H1 (cell line): Measurements from ENCODE around the gene TYSND1. TPM values are rescaled to one million over a fixed set of nuclear protein-coding genes. Genes with fewer than 3 reads are reported as not detected.

Experiments used
- CTCF ChIA-PET: fragments of 300-600 bp; sonication (Branson Sonifier 250); formaldehyde crosslinking; loops from one replicate; lab custom pipeline; 2021; ENCODE audit not compliant: partially characterized antibody; lab: Charles Lee
- POLR2A ChIA-PET: fragments of 300-600 bp; sonication (Branson Sonifier 250); formaldehyde crosslinking; loops from one replicate; lab custom pipeline; 2021; ENCODE audit warnings: inconsistent platforms; ENCODE audit not compliant: partially characterized antibody; lab: Charles Lee
- DNase-seq, 2 experiments: peaks; one replicate each; pipeline versions ENCODE4 v3.0.0 to v3.0.0-alpha.2; 2010 to 2022; ENCODE audit warnings: low spot score in 2 of 2, low read depth in 1 of 2, mixed read lengths in 1 of 2
- FAIRE-seq: peaks from 2 replicates; lab custom pipeline; 2011; peaks lifted over from hg19 to GRCh38; lab: Jason Lieb, UNC
- H2AFZ ChIP-seq: 2 replicates; pipeline ENCODE4 v1.8.1; 2012; ENCODE audit warnings: low read length, inconsistent platforms
- H2AK5ac ChIP-seq: 2 replicates; pipeline ENCODE4 v1.6.1; 2013; ENCODE audit warnings: low read depth, low read length
- H2BK120ac ChIP-seq: replicated peaks from 2 replicates; pipeline ENCODE3; 2013; ENCODE audit warnings: low read depth, low read length, inconsistent platforms
- H2BK12ac ChIP-seq: 2 replicates; pipeline ENCODE4 v1.6.1; 2013; ENCODE audit warnings: low read depth, low read length
- H2BK15ac ChIP-seq: 2 replicates; pipeline ENCODE4 v1.6.1; 2013; ENCODE audit warnings: low read length
- H2BK20ac ChIP-seq: 2 replicates; pipeline ENCODE4 v1.6.1; 2013; ENCODE audit warnings: low read length
- H2BK5ac ChIP-seq: 2 replicates; pipeline ENCODE4 v1.6.1; 2013; ENCODE audit warnings: low read depth, low read length
- H3K14ac ChIP-seq: 2 replicates; pipeline ENCODE4 v1.6.1; 2013; ENCODE audit warnings: inconsistent platforms; ENCODE audit not compliant: insufficient read length
- H3K18ac ChIP-seq: 2 replicates; pipeline ENCODE4 v1.6.1; 2013; ENCODE audit warnings: low read length; ENCODE audit errors: extremely low read depth
- H3K23ac ChIP-seq: 2 replicates; pipeline ENCODE4 v1.6.1; 2013; ENCODE audit warnings: inconsistent platforms; ENCODE audit not compliant: insufficient read length
- H3K23me2 ChIP-seq: 2 replicates; pipeline ENCODE4 v1.6.1; 2013; ENCODE audit warnings: low read depth, low read length
- H3K27ac ChIP-seq: 2 replicates; pipeline ENCODE4 v1.6.1; 2011; ENCODE audit warnings: low read depth, low read length, inconsistent platforms
- H3K27me3 ChIP-seq, 4 experiments: replicated peaks in 1 of 4; 1 replicate in 1 of 4; 2 replicates in 3 of 4; pipeline versions ENCODE4 v1.6.1 to v1.8.1; 2011 to 2013; ENCODE audit warnings: low read length in 3 of 4, mild to moderate bottlenecking in 3 of 4, inconsistent platforms in 2 of 4, mixed read lengths in 2 of 4, moderate library complexity in 1 of 4; ENCODE audit not compliant: control insufficient read depth in 3 of 4, insufficient read depth in 3 of 4; ENCODE audit errors: extremely low read depth in 1 of 4
- H3K36me3 ChIP-seq, 4 experiments: 2 replicates each; pipeline versions ENCODE4 v1.6.1 to v1.8.1; 2011 to 2013; ENCODE audit warnings: mild to moderate bottlenecking in 4 of 4, low read length in 3 of 4, moderate library complexity in 2 of 4, control low read depth in 1 of 4, inconsistent platforms in 1 of 4; ENCODE audit not compliant: insufficient read depth in 4 of 4, control insufficient read depth in 2 of 4
- H3K4ac ChIP-seq: replicated peaks from 2 replicates; pipeline ENCODE3; 2013; ENCODE audit warnings: low read length, low read depth, mixed read lengths, inconsistent platforms; ENCODE audit not compliant: insufficient read length
- H3K4me1 ChIP-seq, 4 experiments: replicated peaks in 1 of 4; 1 replicate in 1 of 4; 2 replicates in 3 of 4; pipeline versions ENCODE4 v1.6.1 to v1.8.1; 2011 to 2013; ENCODE audit warnings: low read length in 3 of 4, inconsistent platforms in 2 of 4, mixed read lengths in 1 of 4; ENCODE audit not compliant: insufficient read depth in 4 of 4, control insufficient read depth in 3 of 4
- H3K4me2 ChIP-seq, 2 experiments: 2 replicates each; pipeline versions ENCODE4 v1.6.1 to v1.8.1; 2011 to 2013; ENCODE audit warnings: low read depth in 2 of 2, low read length in 2 of 2, control low read depth in 1 of 2, inconsistent platforms in 1 of 2, mild to moderate bottlenecking in 1 of 2; ENCODE audit not compliant: insufficient read depth in 1 of 2
- H3K4me3 ChIP-seq, 4 experiments: fragments of 200-600, 300-600 bp in 1 of 4; sonication (generic), shearing (Covaris generic), sonication (Bioruptor Twin) in 1 of 4; 2 replicates each; pipeline versions ENCODE4 v1.5.1 to v1.8.1; 2011 to 2016; ENCODE audit warnings: low read length in 4 of 4, low read depth in 3 of 4, control low read depth in 2 of 4, inconsistent platforms in 2 of 4, mild to moderate bottlenecking in 2 of 4, mixed read lengths in 1 of 4, moderate library complexity in 1 of 4; ENCODE audit not compliant: insufficient read depth in 2 of 4; ENCODE audit errors: extremely low read depth in 1 of 4
- H3K56ac ChIP-seq: replicated peaks from 2 replicates; pipeline ENCODE3; 2013; ENCODE audit warnings: low read depth, mild to moderate bottlenecking, mixed read lengths, low read length, inconsistent platforms; ENCODE audit not compliant: insufficient read length
- H3K79me1 ChIP-seq: 2 replicates; pipeline ENCODE4 v1.6.1; 2013; ENCODE audit warnings: low read depth, low read length, control low read depth
- H3K79me2 ChIP-seq, 2 experiments: 2 replicates each; pipeline versions ENCODE4 v1.6.1 to v1.8.1; 2012 to 2013; ENCODE audit warnings: low read length in 2 of 2, mild to moderate bottlenecking in 2 of 2, inconsistent platforms in 1 of 2; ENCODE audit not compliant: insufficient read depth in 2 of 2, control insufficient read depth in 1 of 2
- H3K9ac ChIP-seq, 4 experiments: replicated peaks in 1 of 4; 1 replicate in 1 of 4; 2 replicates in 3 of 4; pipeline versions ENCODE4 v1.6.1 to v1.8.1; 2011 to 2013; ENCODE audit warnings: low read depth in 3 of 4, low read length in 3 of 4, control low read depth in 2 of 4, mild to moderate bottlenecking in 2 of 4, moderate library complexity in 2 of 4, inconsistent platforms in 1 of 4; ENCODE audit errors: extremely low read depth in 1 of 4
- H3K9me3 ChIP-seq, 2 experiments: 2 replicates each; pipeline versions ENCODE4 v1.6.1 to v1.8.1; 2012 to 2013; ENCODE audit warnings: mild to moderate bottlenecking in 2 of 2, moderate library complexity in 2 of 2, control low read depth in 1 of 2, inconsistent platforms in 1 of 2, low read depth in 1 of 2, low read length in 1 of 2, mixed read lengths in 1 of 2; ENCODE audit not compliant: insufficient read depth in 2 of 2
- H4K20me1 ChIP-seq, 2 experiments: replicated peaks in 1 of 2; 2 replicates each; pipeline versions ENCODE3 to v1.8.1; 2011 to 2013; ENCODE audit warnings: inconsistent platforms in 2 of 2, low read length in 2 of 2, mild to moderate bottlenecking in 1 of 2; ENCODE audit not compliant: insufficient read depth in 2 of 2, control insufficient read depth in 1 of 2
- H4K5ac ChIP-seq: 2 replicates; pipeline ENCODE4 v1.6.1; 2013; ENCODE audit warnings: low read length, low read depth, mixed read lengths, inconsistent platforms; ENCODE audit not compliant: insufficient read length
- H4K8ac ChIP-seq: 2 replicates; pipeline ENCODE4 v1.8.0; 2013; ENCODE audit warnings: mild to moderate bottlenecking, moderate library complexity, low read length, inconsistent platforms; ENCODE audit not compliant: insufficient read depth; ENCODE audit errors: extremely low read depth
- H4K91ac ChIP-seq: replicated peaks from 2 replicates; pipeline ENCODE3; 2013; ENCODE audit warnings: low read length, mixed read lengths, inconsistent platforms; ENCODE audit not compliant: insufficient read length
- BRCA1 ChIP-seq: IDR thresholded peaks from 2 replicates; pipeline ENCODE4 v1.6.1; 2012; ENCODE audit warnings: low read depth, low read length, improper control_type of control experiment
- GTF2F1 ChIP-seq: IDR thresholded peaks from 2 replicates; pipeline ENCODE4 v1.6.1; 2012; ENCODE audit warnings: low read depth, low read length, improper control_type of control experiment, borderline replicate concordance
- SAP30 ChIP-seq: fragments of 300-600 bp; sonication (generic); IDR thresholded peaks from 2 replicates; pipeline ENCODE4 v1.7.1; 2012; ENCODE audit warnings: low read length, moderate library complexity, mild to moderate bottlenecking, inconsistent platforms; ENCODE audit not compliant: insufficient read depth, insufficient replicate concordance
- SIN3A ChIP-seq, 2 experiments: IDR thresholded peaks in 1 of 2; conservative IDR thresholded peaks in 1 of 2; 2 replicates each; pipeline ENCODE4 v1.6.1; 2011 to 2012; ENCODE audit warnings: low read length in 2 of 2, improper control_type of control experiment in 1 of 2, low read depth in 1 of 2, mild to moderate bottlenecking in 1 of 2
- SP1 ChIP-seq: IDR thresholded peaks from 2 replicates; pipeline ENCODE4 v1.6.1; 2011; ENCODE audit warnings: low read depth, low read length
- TAF1 ChIP-seq: IDR thresholded peaks from 2 replicates; pipeline ENCODE4 v1.6.1; 2011; ENCODE audit warnings: mild to moderate bottlenecking, low read depth, low read length
- TAF7 ChIP-seq: optimal IDR thresholded peaks from 2 replicates; pipeline ENCODE3; 2011; ENCODE audit warnings: low read depth, mild to moderate bottlenecking, inconsistent platforms, low read length, moderate library complexity, borderline replicate concordance
- USF2 ChIP-seq: IDR thresholded peaks from 2 replicates; pipeline ENCODE4 v1.6.1; 2011; ENCODE audit warnings: low read length, improper control_type of control experiment
- WGBS, 2 experiments: shearing (Covaris generic) in 1 of 2; methylation state at CpG; one replicate each; pipeline versions ENCODE4 v1.1.6 to v1.1.7; 2013 to 2015; ENCODE audit warnings: low lambda C conversion rate in 2 of 2, mixed read lengths in 2 of 2, inconsistent platforms in 1 of 2, low coverage in 1 of 2, missing lambda C conversion rate in 1 of 2; ENCODE audit not compliant: insufficient replicate concordance in 2 of 2, insufficient coverage in 1 of 2, insufficient read length in 1 of 2; ENCODE audit errors: extremely low coverage in 1 of 2, missing lambda C conversion rate in 1 of 2; 5-methylcytosine and 5-hydroxymethylcytosine counted together
- polyA plus RNA-seq, 7 experiments: library from polyadenylated mRNA; depleted of rRNA in 3 of 7; stranded (reverse) in 5 of 7; unstranded in 2 of 7; fragments of >200 nt in 5 of 7; fragments of 200-250 nt in 2 of 7; gene quantifications; 1 replicate in 5 of 7; 2 replicates in 1 of 7; 4 replicates in 1 of 7; pipeline versions ENCODE4 v1.2.1 to v1.2.3, GENCODE V29; 2011 to 2013; ENCODE audit warnings: missing spikeins in 2 of 7, mixed read lengths in 2 of 7
- total RNA-seq: library from RNA; stranded (reverse); fragmentation: NEBNext Ultra II Directional; extraction: Animal tissue kit (Norgen Biotek cat#: 25700); gene quantifications from 2 replicates; pipeline ENCODE4 v1.2.1, GENCODE V29; 2021

Gene TYSND1
- total and polyA plus RNA-seq, 2 of the 8 experiments (the other 6 are each of a cell fraction or from before 2014, with no cell fraction given) = 11.9 to 15.0 TPM

- no peaks in the 10 kb centered on the region for H4K20me1 ChIP-seq
- no peak overlapping the region for H2BK5ac ChIP-seq
- H3K18ac ChIP-seq = no peak overlapping the region
- H3K36me3 ChIP-seq = no peaks in the 10 kb centered on the region
- no peak overlapping the region for H3K56ac ChIP-seq
- POLR2A ChIA-PET = interaction anchor here (1.4 kb wide), 1 partner anchor 12 kb away, joined by 4 read pairs; no protein-coding TSS in a partner anchor
- no peak overlapping the region for H2BK20ac ChIP-seq
- H2BK12ac ChIP-seq = no peak overlapping the region
- H4K8ac ChIP-seq = no peak overlapping the region
- no peak overlapping the region for H3K14ac ChIP-seq
- DNase-seq = no peak
- H2AK5ac ChIP-seq = no peak overlapping the region
- no peak overlapping the region for H3K23ac ChIP-seq
- no peak overlapping the region for H4K91ac ChIP-seq
- no peaks in the 10 kb centered on the region for H3K9me3 ChIP-seq
- no peak overlapping the region for H4K5ac ChIP-seq
- no peaks in the 10 kb centered on the region for H3K27me3 ChIP-seq
- CTCF ChIA-PET = interaction anchor here (0.8 to 9.6 kb wide), 10 partner anchors 8 to 179 kb away, joined by 3 to 90 read pairs (median 4); no protein-coding TSS in a partner anchor
- FAIRE-seq = no peak
- H3K27ac ChIP-seq = no peak overlapping the region
- no peak overlapping the region for H3K9ac ChIP-seq
- 81% methylated on average over 9 of the region's 9 CpGs; no CpG with 5 or more reads in 1 of the 2 experiments for WGBS, 2 experiments
- H3K23me2 ChIP-seq = no peaks in the 10 kb centered on the region
- no peaks in the 10 kb centered on the region for H3K79me2 ChIP-seq
- H3K4me3 ChIP-seq = no peak overlapping the region
- H2BK120ac ChIP-seq = no peak overlapping the region
- no peak overlapping the region for H2AFZ ChIP-seq
- no peak for TF ChIP-seq SP1
- TF ChIP-seq SAP30 = no peak
- TF ChIP-seq TAF7 = no peak
- TF ChIP-seq BRCA1 = no peak
- no peak for TF ChIP-seq GTF2F1
- no peak for TF ChIP-seq TAF1
- no peak for TF ChIP-seq SIN3A (conservative IDR thresholded peaks at IDR 0.05 in 1 of 2, IDR thresholded peaks at IDR 0.05 in 1 of 2; ENCODE audit: low read depth in 1 of 2, low read length in 2 of 2)
- no peak for TF ChIP-seq USF2
- TF ChIP-seq, all 59 proteins: peak for 0
- no peak overlapping the region for H3K4ac ChIP-seq
- H3K4me2 ChIP-seq = no peak overlapping the region
- no peaks in the 10 kb centered on the region for H3K79me1 ChIP-seq
- H2BK15ac ChIP-seq = no peak overlapping the region
- H3K4me1 ChIP-seq = no peaks in the 10 kb centered on the region; a peak in 1 of 7 replicates
These were observed 53.1 kb downstream of the TYSND1 start for GRCh38 chr10:70093335-70093944.
